ENCODE measurements around the gene RAB3IL1.

DNA sequence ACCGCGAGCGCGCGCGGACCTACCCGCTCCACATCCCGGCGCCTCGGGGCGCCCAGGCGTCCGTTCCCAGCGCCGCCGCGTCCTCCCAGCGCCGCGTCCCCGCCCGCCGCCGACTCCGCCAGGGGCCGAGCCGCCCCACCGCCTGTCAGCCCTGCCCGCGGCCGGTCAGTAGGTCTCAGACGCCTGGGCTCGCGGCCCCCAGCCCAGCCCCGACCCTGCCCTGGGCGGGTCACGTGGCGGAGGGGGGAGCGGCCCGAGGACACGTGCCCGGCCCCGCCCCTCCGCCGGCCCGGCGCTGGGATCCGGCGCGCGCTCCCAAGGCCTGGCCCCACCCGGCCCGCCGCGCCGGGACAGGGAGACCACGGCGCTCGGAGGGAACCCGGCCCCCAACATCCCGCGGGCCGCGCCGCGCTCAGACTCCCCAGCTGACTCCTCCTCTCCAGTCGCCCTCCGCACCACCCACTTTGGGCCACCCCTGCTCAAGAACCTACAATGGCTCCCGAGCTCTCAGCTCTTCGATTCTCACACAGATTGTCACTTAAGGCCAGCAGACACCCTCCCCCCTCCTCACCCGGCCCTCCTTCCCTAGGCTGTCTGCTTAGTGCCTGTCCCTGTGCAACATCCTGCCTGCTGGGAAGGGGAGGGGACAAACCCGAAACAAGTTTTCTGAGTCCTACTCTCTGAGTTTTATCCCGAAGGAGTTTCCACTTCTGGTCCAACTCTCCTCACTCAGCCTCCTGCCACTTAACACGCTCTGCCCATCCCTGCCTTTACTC, at the start of gene RAB3IL1:
- TF ChIP-seq, protein P1, sequence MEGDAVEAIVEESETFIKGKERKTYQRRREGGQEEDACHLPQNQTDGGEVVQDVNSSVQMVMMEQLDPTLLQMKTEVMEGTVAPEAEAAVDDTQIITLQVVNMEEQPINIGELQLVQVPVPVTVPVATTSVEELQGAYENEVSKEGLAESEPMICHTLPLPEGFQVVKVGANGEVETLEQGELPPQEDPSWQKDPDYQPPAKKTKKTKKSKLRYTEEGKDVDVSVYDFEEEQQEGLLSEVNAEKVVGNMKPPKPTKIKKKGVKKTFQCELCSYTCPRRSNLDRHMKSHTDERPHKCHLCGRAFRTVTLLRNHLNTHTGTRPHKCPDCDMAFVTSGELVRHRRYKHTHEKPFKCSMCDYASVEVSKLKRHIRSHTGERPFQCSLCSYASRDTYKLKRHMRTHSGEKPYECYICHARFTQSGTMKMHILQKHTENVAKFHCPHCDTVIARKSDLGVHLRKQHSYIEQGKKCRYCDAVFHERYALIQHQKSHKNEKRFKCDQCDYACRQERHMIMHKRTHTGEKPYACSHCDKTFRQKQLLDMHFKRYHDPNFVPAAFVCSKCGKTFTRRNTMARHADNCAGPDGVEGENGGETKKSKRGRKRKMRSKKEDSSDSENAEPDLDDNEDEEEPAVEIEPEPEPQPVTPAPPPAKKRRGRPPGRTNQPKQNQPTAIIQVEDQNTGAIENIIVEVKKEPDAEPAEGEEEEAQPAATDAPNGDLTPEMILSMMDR (IDR thresholded peaks at IDR 0.05; ENCODE audit: low read depth, low read length, missing input control) = no peak
- no peak for TF ChIP-seq REST (IDR thresholded peaks at IDR 0.05)
